Rectal smooth muscle tissue (tissue), 1 donor: ENCODE data around the gene HOXC9.
A peak's percentile ranks its signal among the peaks of the same experiment; 100 is the strongest.

Experiments
- H3K27ac ChIP-seq: one replicate; pipeline ENCODE4 v1.7.0; 2013; ENCODE audit warnings: low read depth, low read length, inconsistent platforms
- H3K27me3 ChIP-seq: one replicate; pipeline ENCODE4 v1.7.0; 2013; ENCODE audit warnings: low read length; ENCODE audit not compliant: control insufficient read depth, insufficient read depth
- H3K36me3 ChIP-seq: one replicate; pipeline ENCODE4 v1.7.0; 2013; ENCODE audit warnings: low read length; ENCODE audit not compliant: control insufficient read depth, insufficient read depth
- H3K4me1 ChIP-seq: one replicate; pipeline ENCODE4 v1.7.0; 2013; ENCODE audit warnings: low read length; ENCODE audit not compliant: control insufficient read depth, insufficient read depth
- H3K4me3 ChIP-seq: one replicate; pipeline ENCODE4 v1.7.0; 2013; ENCODE audit warnings: low read length
- H3K9ac ChIP-seq: one replicate; pipeline ENCODE4 v1.7.0; 2013; ENCODE audit warnings: low read length

Gene HOXC9

GRCh38 chr12:53981634-53982565 is 18.1 kb upstream of the HOXC9 start:
- H3K27me3 ChIP-seq, result peaks cover 69% of the 10 kb centered on the region
- no peak overlapping the region for H3K4me3 ChIP-seq
- peaks cover 3% of the 10 kb centered on the region for H3K4me1 ChIP-seq
- no peak overlapping the region for H3K27ac ChIP-seq
- no peaks in the 10 kb centered on the region for H3K36me3 ChIP-seq
- H3K9ac ChIP-seq, result no peak overlapping the region

- no peaks in the 10 kb centered on the region for H3K36me3 ChIP-seq
- no peak overlapping the region for H3K9ac ChIP-seq
- no peak overlapping the region for H3K4me3 ChIP-seq
- peaks cover 3% of the 10 kb centered on the region for H3K4me1 ChIP-seq
- peaks cover 70% of the 10 kb centered on the region for H3K27me3 ChIP-seq
- no peak overlapping the region for H3K27ac ChIP-seq
These were observed 17.1 kb upstream of the HOXC9 start for GRCh38 chr12:53982648-53983567.

DNA sequence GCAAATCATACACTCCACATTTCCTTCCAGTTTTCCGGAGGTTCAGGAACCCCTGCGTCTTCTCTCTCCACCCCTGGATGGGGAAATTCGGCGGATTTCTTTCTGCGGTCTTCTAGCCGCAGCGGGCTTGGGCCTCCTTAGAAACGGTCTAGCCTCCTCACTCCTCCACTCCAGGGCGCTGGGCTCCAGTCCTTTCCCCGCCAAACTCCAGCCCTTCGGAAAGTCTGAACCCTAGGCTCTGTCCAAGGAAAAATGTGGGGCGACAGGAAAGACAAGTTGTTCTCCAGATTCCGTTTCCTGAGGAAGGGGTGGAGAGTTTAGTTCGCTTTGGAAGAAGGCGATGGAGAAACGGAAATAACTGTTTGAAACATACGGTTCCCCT is 16.4 kb upstream of the HOXC9 start:
- Histone ChIP-seq H3K4me3 (no peak overlapping the region), H3K27ac (no peak overlapping the region), H3K27me3 (peaks cover 72% of the 10 kb centered on the region)

GRCh38 chr12:53983950-53984572 is 15.9 kb upstream of the HOXC9 start:
- peaks cover 74% of the 10 kb centered on the region for H3K27me3 ChIP-seq
- H3K4me3 ChIP-seq, result no peak overlapping the region
- no peak overlapping the region for H3K27ac ChIP-seq
- no peaks in the 10 kb centered on the region for H3K36me3 ChIP-seq
- H3K9ac ChIP-seq, result no peak overlapping the region
- peaks cover 3% of the 10 kb centered on the region for H3K4me1 ChIP-seq

More for the DNA sequence above, 16.4 kb upstream of the HOXC9 start:
- Histone ChIP-seq H3K9ac (no peak overlapping the region), H3K4me1 (peaks cover 3% of the 10 kb centered on the region), H3K36me3 (no peaks in the 10 kb centered on the region)

GRCh38 chr12:53984901-53985691 is 14.9 kb upstream of the HOXC9 start, which contains the start of gene HOXC10:
Gene HOXC10 (plus strand): TSS chr12:53985146. CDS start chr12:53985260, 114 bp downstream.
- H3K4me1 ChIP-seq, result peaks cover 3% of the 10 kb centered on the region
- H3K27me3 ChIP-seq, result peaks cover 74% of the 10 kb centered on the region
- no peak within 1 kb of the TSS for H3K4me3 ChIP-seq
- no peaks in the 10 kb centered on the region for H3K36me3 ChIP-seq
- no peak within 1 kb of the TSS for H3K27ac ChIP-seq
- no peak within 1 kb of the TSS for H3K9ac ChIP-seq

DNA sequence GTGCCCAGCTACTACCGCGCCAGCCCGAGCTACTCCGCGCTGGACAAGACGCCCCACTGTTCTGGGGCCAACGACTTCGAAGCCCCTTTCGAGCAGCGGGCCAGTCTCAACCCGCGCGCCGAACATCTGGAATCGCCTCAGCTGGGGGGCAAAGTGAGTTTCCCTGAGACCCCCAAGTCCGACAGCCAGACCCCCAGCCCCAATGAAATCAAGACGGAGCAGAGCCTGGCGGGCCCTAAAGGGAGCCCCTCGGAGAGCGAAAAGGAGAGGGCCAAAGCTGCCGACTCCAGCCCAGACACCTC is 14.3 kb upstream of the HOXC9 start:
- Histone ChIP-seq H3K27me3 (peaks cover 76% of the 10 kb centered on the region), H3K4me1 (peaks cover 3% of the 10 kb centered on the region), H3K9ac (no peak overlapping the region), H3K36me3 (no peaks in the 10 kb centered on the region), H3K4me3 (no peak overlapping the region), H3K27ac (no peak overlapping the region)

DNA sequence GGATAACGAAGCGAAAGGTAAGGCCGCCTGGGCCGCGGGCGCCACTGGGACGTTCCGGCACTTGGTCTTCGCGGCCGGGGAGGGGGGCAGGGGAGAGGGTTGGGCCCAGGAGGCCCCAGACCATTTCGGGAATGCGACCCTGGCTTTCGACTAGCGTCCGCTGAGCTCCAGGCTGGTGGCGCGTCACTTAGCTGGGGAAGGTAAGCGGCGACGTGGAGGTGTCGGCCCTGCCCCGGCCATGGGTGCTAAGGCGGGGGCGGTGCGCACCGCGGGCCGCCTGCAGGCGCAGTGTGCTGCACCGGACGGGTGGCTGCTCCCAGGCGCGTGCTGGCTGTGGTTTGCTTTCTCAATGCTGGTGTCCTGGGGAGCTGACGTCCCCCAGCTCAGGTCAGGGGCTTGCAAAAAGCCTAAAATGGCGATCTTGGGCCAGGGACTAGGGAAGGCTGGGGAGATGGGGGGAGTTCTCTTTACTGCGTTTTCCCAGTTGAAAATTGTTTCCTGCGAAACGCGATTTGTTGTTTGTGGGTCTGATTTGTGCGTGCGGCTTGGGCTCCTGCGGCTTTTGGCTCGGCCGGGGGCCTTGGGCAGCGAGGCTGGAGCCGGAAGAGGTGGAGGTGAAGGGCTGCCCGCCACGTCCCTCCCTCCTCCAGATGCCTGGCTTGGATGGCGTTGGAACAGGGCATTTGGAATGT is 13.8 kb upstream of the HOXC9 start:
- no peak overlapping the region for H3K27ac ChIP-seq
- H3K4me1 ChIP-seq, result peaks cover 3% of the 10 kb centered on the region
- no peaks in the 10 kb centered on the region for H3K36me3 ChIP-seq
- H3K27me3 ChIP-seq, result peaks cover 76% of the 10 kb centered on the region
- no peak overlapping the region for H3K9ac ChIP-seq
- H3K4me3 ChIP-seq, result peak overlapping the region; percentile 29

GRCh38 chr12:53986686-53987483 is 13.1 kb upstream of the HOXC9 start:
- Histone ChIP-seq H3K27me3 (peaks cover 78% of the 10 kb centered on the region), H3K27ac (no peak overlapping the region), H3K4me1 (peaks cover 3% of the 10 kb centered on the region), H3K4me3 (no peak overlapping the region), H3K36me3 (no peaks in the 10 kb centered on the region), H3K9ac (no peak overlapping the region)

DNA sequence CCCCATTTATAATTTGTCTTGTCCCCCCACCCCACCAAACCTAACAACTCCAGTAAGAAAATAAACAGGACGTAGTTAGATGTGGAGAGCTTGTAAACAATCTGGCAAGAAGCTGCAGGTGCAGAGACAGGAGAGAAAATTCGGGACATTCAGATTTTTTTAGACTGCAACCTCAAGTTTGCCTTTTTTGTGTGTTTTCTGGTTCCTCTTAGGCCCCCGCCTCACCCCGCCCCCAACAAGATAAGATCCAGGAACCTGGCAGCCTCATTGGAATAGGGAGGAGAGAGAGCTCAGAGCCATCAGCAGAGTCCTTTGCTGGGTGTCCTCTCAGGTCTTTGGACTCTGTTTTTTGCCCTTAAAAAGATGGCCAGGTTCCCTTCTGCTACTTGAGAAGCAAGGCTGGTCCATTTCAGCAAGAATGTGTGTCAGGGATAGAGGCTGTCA is 12.2 kb upstream of the HOXC9 start:
- no peak overlapping the region for H3K27ac ChIP-seq
- no peak overlapping the region for H3K4me3 ChIP-seq
- H3K9ac ChIP-seq, result no peak overlapping the region
- no peaks in the 10 kb centered on the region for H3K36me3 ChIP-seq
- peaks cover 3% of the 10 kb centered on the region for H3K4me1 ChIP-seq
- H3K27me3 ChIP-seq, result peaks cover 77% of the 10 kb centered on the region

DNA sequence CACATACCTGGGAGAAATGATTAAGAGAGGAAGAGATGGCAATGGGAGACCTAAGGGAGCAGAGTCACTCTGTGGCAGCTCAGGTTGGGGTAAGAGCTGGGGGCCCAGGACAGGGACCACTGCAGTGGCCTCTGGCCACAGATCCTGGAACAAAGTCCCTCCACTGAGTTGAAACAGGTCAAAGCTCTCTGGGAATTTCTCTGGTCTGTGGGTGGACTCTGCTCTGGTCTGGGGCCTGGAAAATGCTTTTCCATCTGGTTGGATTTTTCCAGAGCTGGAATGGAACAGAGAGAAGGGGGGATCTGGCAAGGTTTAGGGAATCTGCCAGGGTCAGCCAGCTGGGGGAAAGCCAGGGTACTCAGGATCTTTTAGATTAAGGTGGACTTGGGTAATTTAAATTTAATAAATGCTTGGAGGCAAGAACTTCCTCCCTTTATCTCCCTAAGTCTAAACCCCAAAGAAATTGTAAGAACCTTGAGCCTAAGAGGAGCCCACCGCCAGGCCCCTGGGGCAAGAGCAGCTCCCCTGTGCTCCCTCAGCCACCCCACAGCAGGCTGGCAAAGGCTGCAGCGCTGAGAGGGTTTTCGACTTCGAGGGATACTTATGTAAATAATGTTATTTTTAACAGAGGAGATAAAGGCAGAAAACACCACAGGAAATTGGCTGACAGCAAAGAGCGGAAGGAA is 11.3 kb upstream of the HOXC9 start:
- Histone ChIP-seq H3K4me3 (no peak overlapping the region), H3K27me3 (peaks cover 75% of the 10 kb centered on the region), H3K36me3 (no peaks in the 10 kb centered on the region), H3K9ac (no peak overlapping the region), H3K4me1 (peaks cover 3% of the 10 kb centered on the region), H3K27ac (no peak overlapping the region)
